Measurements from ENCODE around the gene NAT14. TPM values are rescaled to one million over a fixed set of nuclear protein-coding genes. Genes with fewer than 3 reads are reported as not detected.

NAT14 gene
- total and polyA plus RNA-seq, 2 of the 8 experiments (the other 6 are each of a cell fraction or from before 2014, with no cell fraction given), result 47.1 to 71.2 TPM

- DNase-seq (ENCODE audit: low read depth in 1 of 2, low spot score in 2 of 2), result no peak
- Histone ChIP-seq H3K79me1 (ENCODE audit: low read depth, low read length) (no peaks in the 10 kb centered on the region), H3K79me2 (ENCODE audit: control insufficient read depth in 1 of 2, insufficient read depth in 2 of 2, low read length in 2 of 2) (no peaks in the 10 kb centered on the region), H2BK20ac (ENCODE audit: low read length) (no peak overlapping the region), H3K9ac (replicated peaks in 1 of 4; ENCODE audit: extremely low read depth in 1 of 4, low read depth in 3 of 4, low read length in 3 of 4) (no peak overlapping the region), H3K4me3 (ENCODE audit: extremely low read depth in 1 of 4, insufficient read depth in 2 of 4, low read depth in 3 of 4, low read length in 4 of 4) (no peak overlapping the region), H3K4me2 (ENCODE audit: insufficient read depth in 1 of 2, low read depth in 2 of 2, low read length in 2 of 2) (no peak overlapping the region), H3K27ac (ENCODE audit: low read depth, low read length) (no peak overlapping the region), H3K4ac (replicated peaks; ENCODE audit: insufficient read length, low read depth, low read length) (no peak overlapping the region), H4K91ac (replicated peaks; ENCODE audit: insufficient read length, low read length) (no peak overlapping the region), H3K23ac (ENCODE audit: insufficient read length) (no peak overlapping the region), H3K18ac (ENCODE audit: extremely low read depth, low read length) (no peak overlapping the region), H2BK15ac (ENCODE audit: low read length) (no peak overlapping the region), H3K14ac (ENCODE audit: insufficient read length) (no peak overlapping the region), H2BK120ac (replicated peaks; ENCODE audit: low read depth, low read length) (no peak overlapping the region), H3K27me3 (replicated peaks in 1 of 4; ENCODE audit: control insufficient read depth in 3 of 4, extremely low read depth in 1 of 4, insufficient read depth in 3 of 4, low read length in 3 of 4) (peaks cover 11 to 23% (median 17%) of the 10 kb centered on the region in 4 experiments), H2BK12ac (ENCODE audit: low read depth, low read length) (no peak overlapping the region), H3K4me1 (replicated peaks in 1 of 4; ENCODE audit: control insufficient read depth in 3 of 4, insufficient read depth in 4 of 4, low read length in 3 of 4) (no peaks in the 10 kb centered on the region), H4K5ac (ENCODE audit: insufficient read length, low read depth, low read length) (no peak overlapping the region), H3K9me3 (ENCODE audit: insufficient read depth in 2 of 2, low read depth in 1 of 2, low read length in 1 of 2) (peaks cover 8 to 9% of the 10 kb centered on the region in 2 experiments; a peak in 3 of 4 replicates), H2BK5ac (ENCODE audit: low read depth, low read length) (no peak overlapping the region), H2AK5ac (ENCODE audit: low read depth, low read length) (no peak overlapping the region), H3K23me2 (ENCODE audit: low read depth, low read length) (no peaks in the 10 kb centered on the region), H3K36me3 (ENCODE audit: control insufficient read depth in 2 of 4, insufficient read depth in 4 of 4, low read length in 3 of 4) (peaks cover 0 to 3% (median 0%) of the 10 kb centered on the region in 4 experiments; a peak in 1 of 8 replicates), H2AFZ (ENCODE audit: low read length) (no peak overlapping the region), H3K56ac (replicated peaks; ENCODE audit: insufficient read length, low read depth, low read length) (no peak overlapping the region), H4K8ac (ENCODE audit: extremely low read depth, insufficient read depth, low read length) (no peak overlapping the region), H4K20me1 (replicated peaks in 1 of 2; ENCODE audit: control insufficient read depth in 1 of 2, insufficient read depth in 2 of 2, low read length in 2 of 2) (no peaks in the 10 kb centered on the region)
- POLR2A ChIA-PET (ENCODE audit: partially characterized antibody), result interaction anchor here (1.1 to 2.6 kb wide), 5 partner anchors 9 to 96 kb away, joined by 3 to 15 read pairs (median 4); partner anchors contain the start of genes NAT14 and UBE2S
- 80% methylated on average over 17 of the region's 17 CpGs; no CpG with 5 or more reads in 1 of the 2 experiments for WGBS, 2 experiments (ENCODE audit: extremely low coverage in 1 of 2, insufficient coverage in 1 of 2, insufficient read length in 1 of 2, insufficient replicate concordance in 2 of 2, low coverage in 1 of 2, low lambda C conversion rate in 2 of 2, missing lambda C conversion rate in 1 of 2)
- no peak for FAIRE-seq
- CTCF ChIA-PET (ENCODE audit: partially characterized antibody), result interaction anchor here (0.7 to 2.7 kb wide), 14 partner anchors 9 to 1065 kb away, joined by 3 to 31 read pairs (median 8); partner anchors contain the start of genes NAT14, SBK3 and ZNF628
- TF ChIP-seq ZNF274 (IDR thresholded peaks at IDR 0.05; ENCODE audit: borderline replicate concordance, extremely low read depth, low read length), result no peak
- no peak for TF ChIP-seq KDM5A (IDR thresholded peaks at IDR 0.05; ENCODE audit: low read length)
- TF ChIP-seq MAX (IDR thresholded peaks at IDR 0.05), result no peak
- TF ChIP-seq HDAC6 (IDR thresholded peaks at IDR 0.05; ENCODE audit: low read depth, low read length), result no peak
- no peak for TF ChIP-seq EP300 (IDR thresholded peaks at IDR 0.05; ENCODE audit: borderline replicate concordance in 1 of 2, low read depth in 2 of 2, low read length in 2 of 2)
- no peak for TF ChIP-seq KDM1A (IDR thresholded peaks at IDR 0.05; ENCODE audit: borderline replicate concordance, low read length)
- TF ChIP-seq RXRA (IDR thresholded peaks at IDR 0.05; ENCODE audit: insufficient read depth, low read depth, low read length), result no peak
- TF ChIP-seq PHF8 (conservative IDR thresholded peaks at IDR 0.05; ENCODE audit: low read depth, low read length), result no peak
- TF ChIP-seq EGR1 (IDR thresholded peaks at IDR 0.05; ENCODE audit: borderline replicate concordance, low read depth, low read length), result no peak
- TF ChIP-seq ATF2 (IDR thresholded peaks at IDR 0.05; ENCODE audit: low read length), result no peak
- TF ChIP-seq RNF2 (IDR thresholded peaks at IDR 0.05; ENCODE audit: borderline replicate concordance, low read depth, low read length, missing control alignments, poor library complexity, severe bottlenecking), result no peak
These were observed 18.1 kb downstream of the NAT14 start for GRCh38 chr19:55503157-55503501.
